Activated naive CD8-positive, alpha-beta T cell (primary cell): ENCODE results near the gene AKR1E2.

Experiments used
- H3K27ac Mint-ChIP-seq: one replicate; pipeline ENCODE4 v1.8.0; 2021; ENCODE audit warnings: mixed read lengths
- H3K27me3 Mint-ChIP-seq: one replicate; pipeline ENCODE4 v1.8.0; 2021; ENCODE audit warnings: mixed read lengths
- H3K36me3 Mint-ChIP-seq: one replicate; pipeline ENCODE4 v1.8.0; 2021; ENCODE audit warnings: mixed read lengths
- H3K4me1 Mint-ChIP-seq: one replicate; pipeline ENCODE4 v1.8.0; 2021; ENCODE audit warnings: low read depth, mixed read lengths
- H3K4me3 Mint-ChIP-seq: one replicate; pipeline ENCODE4 v1.8.0; 2021; ENCODE audit warnings: mild to moderate bottlenecking, mixed read lengths
- H3K9me3 Mint-ChIP-seq: one replicate; pipeline ENCODE4 v1.8.0; 2021; ENCODE audit warnings: low read depth, mixed read lengths

AKR1E2 gene

DNA sequence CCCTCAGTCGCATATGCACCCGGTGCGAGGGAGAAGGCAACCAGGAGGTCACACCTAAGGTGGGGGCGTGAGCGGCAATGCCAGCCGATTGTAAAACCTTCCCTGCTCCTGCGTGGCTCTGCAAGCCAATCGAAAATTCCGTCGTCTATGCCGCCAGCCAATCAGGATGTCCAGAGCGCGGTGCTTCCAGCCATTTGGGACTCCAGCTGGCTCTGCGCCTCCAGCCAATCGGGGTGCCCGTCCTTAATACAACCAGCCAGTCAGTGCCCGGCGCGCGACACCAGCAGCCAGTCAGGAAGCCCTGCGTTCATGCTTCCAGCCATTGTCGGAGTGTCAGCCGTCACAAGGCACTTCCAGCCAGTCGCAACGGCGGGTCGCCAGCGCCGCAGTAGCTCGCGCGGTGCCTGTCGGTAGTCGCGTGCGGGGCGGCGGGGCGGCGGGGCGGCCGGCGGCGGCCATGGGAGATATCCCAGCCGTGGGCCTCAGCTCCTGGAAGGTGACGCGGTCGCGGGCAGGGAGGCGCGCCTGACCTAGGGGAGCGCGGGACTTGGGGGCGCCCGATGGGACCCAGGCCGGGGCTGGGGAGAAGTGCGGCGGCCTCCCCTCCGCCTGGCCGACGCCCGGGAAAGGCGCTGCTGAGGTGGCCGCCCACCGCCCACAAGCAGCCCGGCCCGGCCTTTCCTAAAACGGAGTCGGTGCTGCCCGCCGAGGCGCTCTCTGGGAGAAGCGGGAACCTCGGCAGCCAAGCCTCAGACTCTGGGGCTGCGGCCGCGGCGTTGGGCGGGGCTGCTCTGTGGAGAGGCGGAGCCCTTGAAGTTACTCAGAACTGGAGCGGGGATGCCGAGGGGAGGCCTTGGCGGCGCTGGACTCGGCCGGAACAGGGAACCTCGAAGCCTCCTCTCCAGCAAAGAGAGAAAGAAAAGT, at the start of gene AKR1E2:
AKR1E2 (plus strand) TSS at position 340 of the 924 bp plus-strand sequence; CDS start at position 458, 118 bp downstream.
- Mint-ChIP-seq H3K4me3 (peak within 1 kb of the TSS; percentile 77), H3K36me3 (no peaks in the 10 kb centered on the region), H3K27me3 (peaks cover 7% of the 10 kb centered on the region), H3K9me3 (no peaks in the 10 kb centered on the region), H3K4me1 (peaks cover 14% of the 10 kb centered on the region), H3K27ac (peak within 1 kb of the TSS; percentile 54)

DNA sequence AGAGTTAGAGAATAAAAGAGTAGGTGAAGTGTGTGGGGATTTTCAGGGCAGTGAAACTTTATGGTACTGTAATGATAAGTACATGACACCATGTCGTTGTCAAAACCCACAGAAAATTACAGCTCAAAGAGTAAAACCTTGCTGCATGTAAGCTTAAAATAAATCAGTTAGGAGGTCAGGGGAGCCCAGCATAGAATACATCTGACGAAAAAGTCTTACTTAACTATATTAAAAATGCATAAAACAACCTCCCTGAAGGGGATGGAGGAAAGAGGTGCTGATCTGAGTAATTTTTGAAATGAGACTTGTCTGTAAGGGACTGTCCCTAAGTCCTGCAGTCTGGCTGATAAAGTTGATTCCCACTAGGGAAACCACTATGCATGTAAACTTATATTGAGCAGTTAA, 49.8 kb upstream of the AKR1E2 start:
- Mint-ChIP-seq H3K27ac (peak overlapping the region; percentile 61), H3K9me3 (no peaks in the 10 kb centered on the region), H3K4me1 (no peaks in the 10 kb centered on the region), H3K36me3 (no peaks in the 10 kb centered on the region), H3K4me3 (no peak overlapping the region), H3K27me3 (peaks cover 17% of the 10 kb centered on the region)

GRCh38 chr10:4778761-4779160, 47.2 kb upstream of the AKR1E2 start:
- Mint-ChIP-seq H3K27me3 (peaks cover 12% of the 10 kb centered on the region), H3K4me3 (no peak overlapping the region), H3K27ac (no peak overlapping the region)

GRCh38 chr10:4780091-4780490, 45.9 kb upstream of the AKR1E2 start:
- H3K27ac Mint-ChIP-seq = no peak overlapping the region
- H3K36me3 Mint-ChIP-seq = no peaks in the 10 kb centered on the region
- H3K9me3 Mint-ChIP-seq = no peaks in the 10 kb centered on the region
- H3K4me1 Mint-ChIP-seq = no peaks in the 10 kb centered on the region
- no peak overlapping the region for H3K4me3 Mint-ChIP-seq
- H3K27me3 Mint-ChIP-seq = peaks cover 7% of the 10 kb centered on the region

More at GRCh38 chr10:4778761-4779160, 47.2 kb upstream of the AKR1E2 start:
- no peaks in the 10 kb centered on the region for H3K36me3 Mint-ChIP-seq
- H3K9me3 Mint-ChIP-seq = no peaks in the 10 kb centered on the region
- H3K4me1 Mint-ChIP-seq = no peaks in the 10 kb centered on the region

GRCh38 chr10:4780782-4781181, 45.2 kb upstream of the AKR1E2 start:
- Mint-ChIP-seq H3K4me3 (no peak overlapping the region), H3K4me1 (no peaks in the 10 kb centered on the region), H3K27ac (no peak overlapping the region), H3K36me3 (no peaks in the 10 kb centered on the region), H3K27me3 (peaks cover 10% of the 10 kb centered on the region), H3K9me3 (no peaks in the 10 kb centered on the region)

DNA sequence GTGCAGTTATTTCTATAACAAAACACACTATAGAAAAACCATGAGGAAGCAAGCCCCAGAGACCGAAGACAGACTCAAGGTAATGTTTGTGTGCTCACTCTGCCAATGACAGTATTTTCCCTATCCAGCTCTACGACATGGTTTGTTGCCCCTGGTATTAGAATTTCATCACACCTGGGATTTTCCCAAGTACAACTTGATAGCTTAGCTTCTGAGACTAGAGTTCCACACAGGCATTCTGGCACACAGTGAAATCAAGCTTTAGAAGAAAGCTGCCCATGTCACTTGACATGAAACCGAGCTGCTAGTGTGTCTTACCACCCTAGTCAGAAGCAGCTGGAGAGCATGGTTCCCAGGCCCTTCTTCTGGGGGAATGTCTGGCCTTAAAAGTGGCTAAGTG, 44.1 kb upstream of the AKR1E2 start:
- no peaks in the 10 kb centered on the region for H3K4me1 Mint-ChIP-seq

GRCh38 chr10:4784667-4785333, 41.2 kb upstream of the AKR1E2 start:
- H3K27me3 Mint-ChIP-seq = peaks cover 15% of the 10 kb centered on the region
- no peaks in the 10 kb centered on the region for H3K36me3 Mint-ChIP-seq
- H3K4me3 Mint-ChIP-seq = no peak overlapping the region
- no peak overlapping the region for H3K27ac Mint-ChIP-seq
- no peaks in the 10 kb centered on the region for H3K4me1 Mint-ChIP-seq
- H3K9me3 Mint-ChIP-seq = no peaks in the 10 kb centered on the region

More for the DNA sequence above, 44.1 kb upstream of the AKR1E2 start:
- Mint-ChIP-seq H3K36me3 (no peaks in the 10 kb centered on the region), H3K9me3 (no peaks in the 10 kb centered on the region), H3K4me3 (no peak overlapping the region), H3K27me3 (peaks cover 15% of the 10 kb centered on the region), H3K27ac (no peak overlapping the region)

GRCh38 chr10:4786043-4786839, 39.8 kb upstream of the AKR1E2 start:
- Mint-ChIP-seq H3K4me1 (no peaks in the 10 kb centered on the region), H3K9me3 (no peaks in the 10 kb centered on the region), H3K36me3 (no peaks in the 10 kb centered on the region), H3K27ac (no peak overlapping the region), H3K27me3 (peaks cover 17% of the 10 kb centered on the region), H3K4me3 (no peak overlapping the region)

DNA sequence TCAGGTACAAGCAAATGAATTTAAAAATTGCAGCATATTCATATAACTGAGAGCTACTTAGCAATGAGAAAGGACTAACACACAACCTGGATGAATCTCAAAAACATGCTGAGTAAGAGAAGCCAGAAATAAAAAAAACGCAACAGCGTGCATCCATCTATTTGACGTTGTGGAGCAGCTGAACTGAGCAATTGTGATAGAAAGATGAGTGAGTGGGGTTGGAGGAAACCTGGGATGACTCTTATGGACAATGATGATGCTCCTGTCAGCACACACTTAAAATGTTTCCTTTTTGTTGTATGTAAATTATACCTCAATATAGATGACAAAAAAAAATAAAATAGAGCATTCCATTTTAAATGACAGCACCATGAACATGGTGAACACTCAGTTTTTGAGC, 36.0 kb upstream of the AKR1E2 start:
- H3K4me1 Mint-ChIP-seq = no peaks in the 10 kb centered on the region
- H3K4me3 Mint-ChIP-seq = no peak overlapping the region
- H3K27me3 Mint-ChIP-seq = peaks cover 16% of the 10 kb centered on the region
- no peaks in the 10 kb centered on the region for H3K9me3 Mint-ChIP-seq
- no peaks in the 10 kb centered on the region for H3K36me3 Mint-ChIP-seq
- no peak overlapping the region for H3K27ac Mint-ChIP-seq

GRCh38 chr10:4790922-4791321, 35.1 kb upstream of the AKR1E2 start:
- no peaks in the 10 kb centered on the region for H3K9me3 Mint-ChIP-seq
- peaks cover 11% of the 10 kb centered on the region for H3K27me3 Mint-ChIP-seq
- no peaks in the 10 kb centered on the region for H3K4me1 Mint-ChIP-seq
- no peak overlapping the region for H3K4me3 Mint-ChIP-seq
- no peak overlapping the region for H3K27ac Mint-ChIP-seq
- H3K36me3 Mint-ChIP-seq = no peaks in the 10 kb centered on the region

- peaks cover 9% of the 10 kb centered on the region for H3K27me3 Mint-ChIP-seq
- no peak overlapping the region for H3K4me3 Mint-ChIP-seq
- no peaks in the 10 kb centered on the region for H3K9me3 Mint-ChIP-seq
- H3K27ac Mint-ChIP-seq = no peak overlapping the region
- no peaks in the 10 kb centered on the region for H3K4me1 Mint-ChIP-seq
- H3K36me3 Mint-ChIP-seq = no peaks in the 10 kb centered on the region
Observed at GRCh38 chr10:4792381-4792780, 33.6 kb upstream of the AKR1E2 start.

- no peaks in the 10 kb centered on the region for H3K9me3 Mint-ChIP-seq
- H3K4me1 Mint-ChIP-seq = no peaks in the 10 kb centered on the region
- no peak overlapping the region for H3K27ac Mint-ChIP-seq
- no peaks in the 10 kb centered on the region for H3K36me3 Mint-ChIP-seq
- H3K4me3 Mint-ChIP-seq = no peak overlapping the region
- H3K27me3 Mint-ChIP-seq = peaks cover 13% of the 10 kb centered on the region
Observed at GRCh38 chr10:4801405-4801804, 24.6 kb upstream of the AKR1E2 start.

- H3K4me3 Mint-ChIP-seq = no peak overlapping the region
- H3K36me3 Mint-ChIP-seq = no peaks in the 10 kb centered on the region
- no peak overlapping the region for H3K27ac Mint-ChIP-seq
- no peaks in the 10 kb centered on the region for H3K9me3 Mint-ChIP-seq
- peaks cover 10% of the 10 kb centered on the region for H3K27me3 Mint-ChIP-seq
- no peaks in the 10 kb centered on the region for H3K4me1 Mint-ChIP-seq
Observed at GRCh38 chr10:4802711-4803487, 23.1 kb upstream of the AKR1E2 start.

GRCh38 chr10:4803822-4804221, 22.2 kb upstream of the AKR1E2 start:
- Mint-ChIP-seq H3K27me3 (peaks cover 6% of the 10 kb centered on the region), H3K36me3 (no peaks in the 10 kb centered on the region), H3K9me3 (no peaks in the 10 kb centered on the region), H3K4me3 (no peak overlapping the region), H3K27ac (no peak overlapping the region), H3K4me1 (no peaks in the 10 kb centered on the region)
